Muscle layer of duodenum (tissue), 2 donors: Measurements from ENCODE around the gene RPL13.

ENCODE experiments used
- H3K27ac ChIP-seq: one replicate; pipeline ENCODE4 v1.7.0; 2013; ENCODE audit warnings: mild to moderate bottlenecking, low read length
- H3K27me3 ChIP-seq: one replicate; pipeline ENCODE4 v1.7.0; 2013; ENCODE audit warnings: low read depth, mild to moderate bottlenecking, control low read depth, low read length
- H3K36me3 ChIP-seq, 2 donors: one replicate each; pipeline ENCODE4 v1.7.0; 2013; ENCODE audit warnings: low read length in 2 of 2, control low read depth in 1 of 2, mild to moderate bottlenecking in 1 of 2; ENCODE audit not compliant: insufficient read depth in 2 of 2, control insufficient read depth in 1 of 2
- H3K4me1 ChIP-seq, 2 donors: one replicate each; pipeline ENCODE4 v1.7.0; 2013; ENCODE audit warnings: low read length in 2 of 2, mild to moderate bottlenecking in 2 of 2, control low read depth in 1 of 2, moderate library complexity in 1 of 2; ENCODE audit not compliant: insufficient read depth in 2 of 2, control insufficient read depth in 1 of 2
- H3K4me3 ChIP-seq, 2 donors: one replicate each; pipeline ENCODE4 v1.7.0; 2013; ENCODE audit warnings: low read length in 2 of 2, low read depth in 1 of 2, mild to moderate bottlenecking in 1 of 2
- H3K9me3 ChIP-seq, 2 donors: one replicate each; pipeline ENCODE4 v1.7.0; 2013; ENCODE audit warnings: low read length in 2 of 2, control low read depth in 1 of 2, mild to moderate bottlenecking in 1 of 2; ENCODE audit not compliant: control insufficient read depth in 1 of 2
- donor health status: healthy.

The RPL13 gene

GRCh38 chr16:89545831-89546574 lies 14.5 kb upstream of the RPL13 start:
- Histone ChIP-seq H3K27ac (no peak overlapping the region), H3K4me3 (no peak overlapping the region), H3K36me3 (peaks cover 23 to 73% of the 10 kb centered on the region in 2 donors), H3K27me3 (no peaks in the 10 kb centered on the region), H3K4me1 (no peaks in the 10 kb centered on the region), H3K9me3 (no peaks in the 10 kb centered on the region)

GRCh38 chr16:89546781-89547180 lies 13.7 kb upstream of the RPL13 start:
- Histone ChIP-seq H3K4me1 (no peaks in the 10 kb centered on the region), H3K27ac (no peak overlapping the region), H3K27me3 (no peaks in the 10 kb centered on the region), H3K36me3 (peaks cover 18 to 73% of the 10 kb centered on the region in 2 donors), H3K9me3 (no peaks in the 10 kb centered on the region), H3K4me3 (no peak overlapping the region)

- H3K27me3 ChIP-seq: no peaks in the 10 kb centered on the region
- H3K4me3 ChIP-seq: no peak overlapping the region
These were observed 13.2 kb upstream of the RPL13 start for GRCh38 chr16:89547291-89547690.

GRCh38 chr16:89547860-89548259 lies 12.6 kb upstream of the RPL13 start:
- Histone ChIP-seq H3K4me1 (no peaks in the 10 kb centered on the region), H3K27me3 (no peaks in the 10 kb centered on the region), H3K27ac (no peak overlapping the region), H3K4me3 (no peak overlapping the region), H3K36me3 (peaks cover 12 to 82% of the 10 kb centered on the region in 2 donors), H3K9me3 (no peaks in the 10 kb centered on the region)

More at GRCh38 chr16:89547291-89547690, 13.2 kb upstream of the RPL13 start:
- Histone ChIP-seq H3K27ac (no peak overlapping the region), H3K36me3 (peaks cover 15 to 76% of the 10 kb centered on the region in 2 donors), H3K4me1 (no peaks in the 10 kb centered on the region), H3K9me3 (no peaks in the 10 kb centered on the region)

GRCh38 chr16:89548344-89549006 lies 12.0 kb upstream of the RPL13 start:
- H3K27ac ChIP-seq: no peak overlapping the region

GRCh38 chr16:89549007-89549700 lies 11.3 kb upstream of the RPL13 start:
- no peak overlapping the region for H3K27ac ChIP-seq
- H3K4me1 ChIP-seq: no peaks in the 10 kb centered on the region
- no peaks in the 10 kb centered on the region for H3K27me3 ChIP-seq
- H3K9me3 ChIP-seq: no peaks in the 10 kb centered on the region
- H3K36me3 ChIP-seq: peaks cover 12 to 93% of the 10 kb centered on the region in 2 donors
- no peak overlapping the region for H3K4me3 ChIP-seq

More at GRCh38 chr16:89548344-89549006, 12.0 kb upstream of the RPL13 start:
- Histone ChIP-seq H3K36me3 (peaks cover 12 to 88% of the 10 kb centered on the region in 2 donors), H3K4me3 (no peak overlapping the region), H3K27me3 (no peaks in the 10 kb centered on the region), H3K9me3 (no peaks in the 10 kb centered on the region), H3K4me1 (no peaks in the 10 kb centered on the region)

GRCh38 chr16:89550421-89551007 lies 10.0 kb upstream of the RPL13 start:
- no peak overlapping the region for H3K27ac ChIP-seq
- H3K4me1 ChIP-seq: no peaks in the 10 kb centered on the region
- H3K9me3 ChIP-seq: no peaks in the 10 kb centered on the region
- H3K36me3 ChIP-seq: peaks cover 10 to 94% of the 10 kb centered on the region in 2 donors
- H3K4me3 ChIP-seq: no peak overlapping the region
- H3K27me3 ChIP-seq: no peaks in the 10 kb centered on the region

- Histone ChIP-seq H3K4me3 (no peak overlapping the region), H3K4me1 (no peaks in the 10 kb centered on the region), H3K36me3 (peaks cover 18 to 94% of the 10 kb centered on the region in 2 donors), H3K27me3 (no peaks in the 10 kb centered on the region), H3K27ac (no peak overlapping the region), H3K9me3 (no peaks in the 10 kb centered on the region)
These were observed 8.2 kb upstream of the RPL13 start for GRCh38 chr16:89552329-89552728.

GRCh38 chr16:89552913-89553312 lies 7.6 kb upstream of the RPL13 start:
- Histone ChIP-seq H3K4me3 (no peak overlapping the region), H3K27ac (no peak overlapping the region), H3K4me1 (peaks cover 0 to 4% of the 10 kb centered on the region in 2 donors), H3K9me3 (no peaks in the 10 kb centered on the region), H3K36me3 (peaks cover 17 to 90% of the 10 kb centered on the region in 2 donors), H3K27me3 (no peaks in the 10 kb centered on the region)

- H3K36me3 ChIP-seq: peaks cover 11 to 81% of the 10 kb centered on the region in 2 donors
These were observed 6.7 kb upstream of the RPL13 start for GRCh38 chr16:89553733-89554132.

GRCh38 chr16:89554343-89554742 lies 6.1 kb upstream of the RPL13 start:
- Histone ChIP-seq H3K36me3 (peaks cover 11 to 76% of the 10 kb centered on the region in 2 donors), H3K4me1 (peaks cover 0 to 6% of the 10 kb centered on the region in 2 donors), H3K4me3 (no peak overlapping the region), H3K9me3 (no peaks in the 10 kb centered on the region), H3K27ac (no peak overlapping the region), H3K27me3 (no peaks in the 10 kb centered on the region)

More at GRCh38 chr16:89553733-89554132, 6.7 kb upstream of the RPL13 start:
- H3K4me3 ChIP-seq: no peak overlapping the region
- peaks cover 0 to 6% of the 10 kb centered on the region in 2 donors for H3K4me1 ChIP-seq
- H3K27me3 ChIP-seq: no peaks in the 10 kb centered on the region
- no peak overlapping the region for H3K27ac ChIP-seq
- H3K9me3 ChIP-seq: no peaks in the 10 kb centered on the region
